Astrocyte of the hippocampus (primary cell): ENCODE measurements around the gene RAPGEF1.

Source experiments
- DNase-seq: peaks from one replicate; pipeline ENCODE4 v3.0.0; 2011; ENCODE audit warnings: low read depth, low spot score

Gene RAPGEF1

GRCh38 chr9:131752231-131752884, 12.5 kb upstream of the RAPGEF1 start:
- no peak for DNase-seq

DNA sequence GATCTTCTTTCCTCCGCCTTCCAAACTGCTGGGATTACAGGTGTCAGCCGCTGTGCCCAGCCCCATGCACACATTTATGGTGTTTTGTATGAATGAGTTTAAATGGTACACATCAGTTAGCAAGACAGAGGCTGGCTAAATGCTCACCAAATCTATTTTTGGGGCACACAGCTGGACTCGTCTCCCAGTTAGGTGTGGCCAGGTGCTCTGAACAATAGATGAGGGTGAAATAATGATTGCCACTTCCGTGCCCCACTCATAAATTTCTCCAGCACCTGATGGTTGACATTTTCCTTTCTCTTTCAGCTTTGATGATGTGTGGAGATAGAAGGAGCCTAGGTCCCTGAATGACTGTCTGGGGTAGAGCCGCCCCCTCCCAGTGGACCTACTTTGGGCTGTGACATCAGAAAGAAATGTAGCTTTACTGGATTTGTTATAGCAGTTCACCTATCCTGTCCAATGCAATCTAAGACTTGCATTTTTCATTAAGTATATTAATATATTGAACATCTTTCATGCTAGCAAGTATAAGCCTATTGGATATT, 8.6 kb upstream of the RAPGEF1 start:
- no peak for DNase-seq

DNA sequence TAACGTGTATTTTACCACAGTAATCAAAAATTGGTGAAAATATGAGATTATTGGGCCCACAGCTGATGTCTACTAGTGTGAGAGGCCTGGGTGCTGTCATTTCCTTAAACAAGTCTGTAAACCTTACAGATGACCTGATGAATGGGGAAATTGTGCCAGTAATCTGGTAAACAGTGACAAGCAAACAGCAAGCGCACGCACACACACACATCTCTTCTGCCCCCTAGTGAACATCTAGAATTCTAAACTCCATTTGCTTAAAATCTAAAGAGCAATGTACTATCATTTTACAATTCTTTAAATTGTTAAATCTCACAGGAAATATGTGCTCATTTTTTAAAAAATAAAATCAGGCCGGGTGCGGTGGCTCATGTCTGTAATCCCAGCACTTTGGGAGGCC, 7.5 kb upstream of the RAPGEF1 start:
- peak; percentile 58 for DNase-seq

GRCh38 chr9:131745610-131746009, 5.7 kb upstream of the RAPGEF1 start:
- DNase-seq: no peak

DNA sequence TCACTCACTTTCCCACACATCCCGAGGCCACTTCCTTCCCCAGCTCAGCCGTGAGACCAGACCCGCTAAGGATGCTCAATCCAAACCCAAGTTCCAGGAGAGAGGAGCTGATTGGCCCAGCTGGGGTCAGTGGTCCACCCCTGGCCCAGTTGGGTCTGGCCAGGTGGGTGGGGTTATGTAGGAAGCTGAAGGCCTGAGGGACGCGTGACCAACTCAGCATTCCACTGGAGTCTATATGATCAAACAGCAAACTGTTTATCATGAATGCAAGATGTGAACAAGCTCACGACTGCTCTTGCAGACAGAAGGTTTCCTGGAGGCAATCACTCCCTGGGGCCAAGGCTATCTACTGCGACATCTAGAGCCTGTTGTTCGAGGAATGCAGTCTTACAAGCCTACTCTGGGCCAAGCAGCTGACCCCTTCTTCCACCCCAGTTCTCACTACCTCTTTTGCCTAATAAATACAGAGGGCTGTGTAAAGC, 4.9 kb upstream of the RAPGEF1 start:
- no peak for DNase-seq

DNA sequence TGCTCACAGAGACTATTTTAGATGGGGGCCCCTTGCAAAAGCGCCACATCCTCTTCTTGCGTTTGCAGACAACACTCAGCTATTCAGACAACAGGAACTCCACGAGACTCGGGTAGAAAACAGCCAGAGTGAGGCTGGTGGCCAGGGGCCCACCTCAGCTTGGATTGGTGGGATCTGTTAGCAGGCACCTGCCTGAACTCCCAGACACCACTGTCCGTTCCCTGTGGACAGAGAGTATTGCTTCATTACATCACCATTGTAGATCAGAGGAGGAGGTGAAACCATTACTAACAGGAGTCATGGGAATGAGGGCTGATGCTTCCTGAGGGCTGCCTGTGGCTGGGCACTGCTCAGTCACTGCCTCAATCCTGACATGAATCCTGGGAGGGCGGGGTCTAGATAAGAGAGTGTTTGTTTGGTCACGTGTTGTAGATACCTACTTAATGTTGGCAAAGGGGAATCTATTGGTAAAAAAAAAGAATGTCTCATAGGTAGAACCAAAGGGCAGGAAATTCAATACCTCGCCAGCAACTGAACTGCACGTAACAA, 4.4 kb upstream of the RAPGEF1 start:
- no peak for DNase-seq

- no peak for DNase-seq
These were observed 3.6 kb upstream of the RAPGEF1 start for GRCh38 chr9:131743501-131743900.

DNA sequence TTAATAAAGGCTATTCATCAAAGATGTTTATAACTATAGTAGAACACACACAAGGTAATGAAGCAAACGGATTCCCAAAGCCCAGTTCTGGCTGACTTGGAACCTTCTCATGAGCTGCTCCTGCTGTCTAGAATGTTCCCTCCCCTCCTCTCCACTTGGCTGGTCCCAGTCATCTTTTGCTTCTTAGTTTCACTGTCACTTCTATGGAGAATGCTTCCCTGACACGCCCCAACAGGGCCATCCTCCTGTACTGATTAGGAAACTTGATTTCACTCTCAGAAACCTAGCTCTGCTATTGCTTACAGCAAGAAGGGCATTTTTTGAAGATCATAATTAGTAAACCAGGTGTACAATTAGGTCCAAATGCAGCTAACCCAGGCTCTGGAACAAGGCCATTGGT, 3.2 kb upstream of the RAPGEF1 start:
- DNase-seq: no peak

GRCh38 chr9:131740898-131741297, 1.0 kb upstream of the RAPGEF1 start:
- DNase-seq: no peak

DNA sequence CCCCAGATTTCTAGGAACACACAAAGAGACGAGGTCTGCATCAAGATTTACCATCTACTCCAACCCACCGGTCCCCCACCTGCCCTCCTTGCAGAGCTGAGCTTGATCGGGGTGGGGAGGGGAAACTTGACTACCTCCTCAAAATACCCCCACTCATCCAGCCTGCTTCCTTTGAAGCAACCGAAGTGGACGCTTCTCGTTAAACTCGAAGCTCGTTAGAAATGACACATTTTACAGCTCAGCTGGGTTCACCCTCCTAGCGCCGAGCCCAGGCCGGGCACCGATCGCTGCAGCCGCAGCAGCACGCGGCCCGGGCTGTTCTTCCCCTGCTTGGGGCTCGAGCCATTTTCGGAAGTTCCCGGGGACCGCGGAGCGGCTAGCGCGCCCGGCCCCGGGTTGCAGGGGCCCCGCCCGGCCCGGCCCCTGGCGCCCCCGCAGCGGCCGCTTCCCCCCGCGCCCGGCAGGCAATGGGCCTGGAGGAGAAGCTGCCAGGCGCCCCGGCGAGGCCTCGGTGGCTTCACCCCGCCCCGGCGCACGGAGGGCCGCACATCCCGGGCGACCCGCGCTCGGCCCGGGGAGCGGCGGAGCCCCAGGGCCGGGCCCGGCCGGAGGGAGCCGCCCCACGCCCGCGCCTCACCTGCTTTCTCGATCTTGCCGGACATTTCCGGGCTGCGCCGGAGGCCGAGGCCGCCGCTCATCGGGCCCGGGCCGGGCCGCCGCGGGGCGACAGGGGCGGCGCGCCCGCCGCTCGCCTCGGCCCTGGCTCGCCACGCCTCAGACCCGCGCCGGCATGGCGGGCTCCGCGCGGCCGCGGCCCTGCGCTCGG, 530 bp downstream of the RAPGEF1 start:
- DNase-seq: peak; percentile 71

DNA sequence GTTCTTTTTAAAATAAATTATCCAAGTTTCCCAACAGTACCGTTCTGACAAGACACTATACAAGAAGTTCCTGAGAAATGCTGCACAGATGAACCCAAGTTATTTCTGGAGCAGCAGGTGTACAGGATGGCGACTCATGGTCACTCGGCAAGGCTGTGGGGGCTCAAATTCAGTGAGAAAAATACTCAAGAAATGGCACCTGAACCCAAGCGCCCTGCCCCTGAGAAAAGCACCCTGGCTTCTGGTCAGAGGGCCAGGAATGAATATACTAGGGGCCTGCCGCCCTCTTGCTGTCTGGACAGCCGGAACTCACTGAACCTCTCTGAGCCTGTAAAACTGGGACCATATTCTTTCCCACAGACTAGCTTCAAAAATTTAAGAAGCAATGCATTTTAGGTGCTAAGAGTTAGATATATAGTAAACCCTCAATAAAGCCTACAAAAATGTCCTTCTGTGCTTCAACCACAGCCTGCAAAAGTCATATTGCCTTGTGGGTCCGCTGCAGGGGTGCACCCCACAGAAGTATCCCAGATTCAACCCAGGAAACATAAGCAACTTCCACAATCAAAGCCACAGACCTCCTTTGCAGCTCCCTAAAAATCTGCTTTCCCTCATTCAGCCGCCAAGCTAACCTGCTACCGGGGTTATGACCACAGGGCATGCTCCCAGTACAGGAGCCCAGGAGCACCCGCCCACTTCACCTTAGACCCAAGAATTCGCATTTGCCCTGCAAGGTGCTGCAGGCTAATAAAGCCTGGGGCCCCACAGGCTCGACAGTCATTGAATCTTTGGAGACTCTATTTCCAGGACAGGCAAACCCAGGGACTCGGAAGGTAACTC, 1.4 kb downstream of the RAPGEF1 start:
- DNase-seq: no peak

DNA sequence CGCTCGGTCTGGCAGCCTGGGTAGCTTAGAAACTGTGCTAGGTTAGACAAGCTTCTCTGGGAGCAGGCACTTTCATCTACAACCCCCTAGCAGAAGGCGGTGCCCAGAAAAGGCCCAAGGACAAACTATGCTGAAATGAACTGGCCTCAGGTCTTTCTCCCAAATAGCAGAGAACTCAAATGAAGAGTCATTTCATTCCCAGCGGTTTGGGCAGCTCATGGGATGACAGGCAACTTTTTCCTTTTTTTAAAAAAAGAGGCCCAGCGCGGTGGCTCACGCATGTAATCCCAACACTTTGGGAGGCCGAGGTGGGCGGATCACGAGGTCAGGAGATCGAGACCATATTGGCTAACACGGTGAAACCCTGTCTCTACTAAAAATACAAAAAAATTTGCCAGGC, 2.5 kb downstream of the RAPGEF1 start:
- no peak for DNase-seq

GRCh38 chr9:131736431-131736830, 3.4 kb downstream of the RAPGEF1 start:
- DNase-seq: no peak

DNA sequence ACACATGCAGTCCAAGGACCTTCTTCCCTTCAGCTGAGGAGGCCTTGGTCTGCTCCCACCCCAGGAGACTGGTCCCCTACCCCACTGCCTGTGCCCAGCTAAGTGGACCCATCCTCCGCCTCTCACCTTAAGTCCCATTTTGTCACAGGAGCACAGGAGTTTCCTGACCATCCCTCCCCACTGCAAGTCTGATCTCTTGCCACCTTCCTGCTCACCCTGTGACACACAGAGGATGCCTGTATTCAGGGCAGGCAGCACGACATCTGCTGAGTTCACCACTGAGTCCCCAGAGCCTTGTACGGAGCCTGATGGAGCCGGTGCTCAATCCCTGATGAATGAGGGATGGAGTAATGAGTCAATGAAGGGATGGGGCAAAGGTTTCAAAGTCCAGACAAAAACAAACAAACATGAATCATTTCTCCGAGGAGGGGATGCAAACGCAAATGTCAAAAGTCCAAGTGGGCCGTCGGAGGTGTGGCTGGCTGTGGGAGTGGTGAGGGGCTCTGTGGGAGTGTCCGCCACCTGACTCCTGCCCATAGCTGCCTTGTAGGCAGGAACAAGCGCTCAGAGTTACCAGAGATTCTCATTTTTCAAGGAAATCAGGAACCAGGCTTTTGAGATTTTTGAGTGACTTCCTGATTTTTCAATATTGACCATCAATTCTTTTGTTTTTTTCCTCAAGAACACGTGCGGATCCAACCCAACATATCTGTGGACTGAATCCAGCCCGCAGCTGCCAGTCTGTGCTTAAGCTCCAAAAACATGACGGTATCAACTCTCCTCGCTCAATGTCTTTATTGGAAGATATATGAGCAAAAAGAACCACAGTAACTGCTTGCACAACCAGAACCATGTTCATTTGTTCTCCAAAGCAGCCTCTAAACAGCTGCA, 4.4 kb downstream of the RAPGEF1 start:
- DNase-seq: no peak

DNA sequence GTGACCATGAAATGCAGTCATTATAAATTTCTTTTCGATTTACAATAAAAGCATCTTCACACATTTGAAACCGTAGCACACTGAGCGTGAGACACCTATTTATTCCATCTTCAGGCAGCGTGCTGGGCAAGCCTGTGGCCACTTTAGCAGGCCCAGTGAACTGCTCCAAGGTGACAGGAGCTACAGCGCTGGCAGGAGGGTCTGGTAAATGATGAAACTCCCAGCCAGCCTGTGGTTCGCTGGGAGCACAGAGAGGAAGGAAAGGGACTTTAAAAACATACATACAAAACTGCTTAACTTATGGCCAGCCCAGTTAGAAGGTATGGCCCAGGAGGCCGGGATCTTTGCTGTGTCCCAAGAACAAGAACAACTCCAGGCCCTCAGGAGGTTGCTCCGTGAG, 5.1 kb downstream of the RAPGEF1 start:
- DNase-seq: no peak

- DNase-seq: no peak
These were observed 5.7 kb downstream of the RAPGEF1 start for GRCh38 chr9:131734165-131734610.

GRCh38 chr9:131733541-131734061, 6.3 kb downstream of the RAPGEF1 start:
- DNase-seq: peak; percentile 96

DNA sequence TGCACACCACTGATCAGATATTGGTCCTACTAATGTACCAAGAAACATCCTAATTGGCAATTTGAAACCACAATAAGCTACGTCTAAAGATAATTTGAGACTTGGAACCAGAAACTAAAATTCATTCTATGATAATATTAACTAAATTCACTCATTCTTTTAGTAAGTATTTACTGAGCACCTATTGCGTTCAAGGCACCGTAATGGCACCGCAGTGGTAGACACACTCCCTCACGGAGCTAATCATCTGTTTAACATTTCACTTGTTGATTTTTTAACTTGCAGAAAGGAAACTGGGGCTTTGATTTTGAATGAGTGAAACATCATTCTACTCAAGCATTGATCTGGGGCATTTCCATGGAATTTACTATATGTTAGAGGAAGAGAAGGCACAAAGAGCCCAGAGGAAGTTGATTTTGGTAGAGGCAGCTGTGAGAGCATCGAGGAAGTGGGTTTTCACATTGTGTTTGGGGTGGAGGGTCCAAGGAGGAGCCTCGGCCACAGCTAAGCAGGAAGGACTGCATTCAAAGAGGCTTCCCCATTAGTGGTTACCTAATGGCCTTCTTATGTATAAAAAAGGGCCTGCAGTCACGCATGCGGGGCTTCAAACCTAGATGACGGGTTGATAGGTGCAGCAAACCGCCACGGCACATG, 7.1 kb downstream of the RAPGEF1 start:
- no peak for DNase-seq

DNA sequence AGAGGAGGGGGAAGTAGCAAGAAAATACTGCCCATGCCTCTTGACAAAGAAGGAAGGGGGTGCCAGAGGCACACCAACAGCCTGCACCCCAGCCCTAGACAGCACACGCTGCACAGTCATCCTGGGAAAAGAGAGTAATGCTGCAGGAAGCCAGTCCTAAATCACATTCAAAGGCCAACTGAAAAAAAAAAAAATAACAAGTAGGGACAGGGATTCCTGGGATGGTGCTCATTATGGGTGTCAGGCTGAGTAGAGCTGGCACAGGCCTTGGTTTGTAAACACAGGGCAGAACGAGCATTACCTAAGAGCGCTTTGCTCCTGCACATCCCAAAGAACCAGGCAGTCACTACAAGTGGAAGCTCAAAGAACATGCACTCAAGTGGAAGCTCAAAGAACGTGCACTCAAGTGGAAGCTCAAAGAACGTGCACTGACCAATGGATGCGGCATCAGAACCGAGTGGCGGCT, 7.8 kb downstream of the RAPGEF1 start:
- DNase-seq: peak; percentile 65

DNA sequence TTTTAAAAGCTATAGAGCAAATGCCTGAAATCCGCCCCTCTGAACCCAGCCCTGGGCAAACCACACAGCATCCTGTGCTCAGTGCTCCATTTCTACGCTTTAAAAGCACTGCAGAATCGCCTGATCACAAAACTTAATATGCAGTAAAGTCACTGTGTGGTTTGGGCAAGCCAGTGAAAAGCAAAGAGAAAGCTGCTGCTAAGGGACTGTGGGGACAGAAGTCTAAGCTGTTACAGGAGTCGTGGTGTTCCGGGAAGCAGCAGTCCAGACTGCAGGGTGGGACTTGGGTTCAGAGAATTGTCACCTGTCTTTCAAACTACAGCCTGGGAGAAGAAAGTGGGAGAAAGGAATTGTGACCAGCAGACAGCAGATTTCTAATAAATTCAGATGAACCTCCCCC, 8.2 kb downstream of the RAPGEF1 start:
- DNase-seq: no peak
